Thyroid gland (tissue), 4 donors: ENCODE data around the gene STK32B. TPM values are rescaled to one million over a fixed set of nuclear protein-coding genes. Genes with fewer than 3 reads are reported as not detected.

Experiments used
- DNase-seq, 2 donors: peaks; one replicate each; pipeline ENCODE4 v3.0.0-alpha.2; 2019
- H3K27ac ChIP-seq, 3 donors: fragments of 200-600 bp; sonication (generic); 1 replicate in 2 of 3; 2 replicates in 1 of 3; pipeline ENCODE4 v1.5.1; 2016 to 2019; ENCODE audit warnings: mild to moderate bottlenecking in 1 of 3, moderate library complexity in 1 of 3
- H3K27me3 ChIP-seq: fragments of 200-600 bp; sonication (generic); one replicate; pipeline ENCODE4 v1.5.1; 2019
- H3K36me3 ChIP-seq, 2 donors: fragments of 200-600 bp; sonication (generic); one replicate each; pipeline ENCODE4 v1.5.1; 2016 to 2019
- H3K4me1 ChIP-seq, 2 donors: fragments of 200-600 bp; sonication (generic); one replicate each; pipeline ENCODE4 v1.5.1; 2017 to 2019
- H3K4me3 ChIP-seq, 3 donors: fragments of 200-600 bp; sonication (generic); replicated peaks in 1 of 3; 1 replicate in 2 of 3; 2 replicates in 1 of 3; pipeline ENCODE4 v1.5.1; 2016; ENCODE audit warnings: mild to moderate bottlenecking in 1 of 3
- H3K9me3 ChIP-seq: fragments of 200-600 bp; sonication (generic); one replicate; pipeline ENCODE4 v1.5.1; 2017
- CTCF ChIP-seq, 6 experiments: fragments of 200-600 bp in 3 of 6; fragments of 450-650 bp in 3 of 6; sonication (generic) in 3 of 6; IDR thresholded peaks; one replicate each; pipeline ENCODE4 v1.5.1; 2016 to 2019; ENCODE audit warnings: antibody characterized with exemption in 6 of 6, mild to moderate bottlenecking in 2 of 6, inconsistent platforms in 1 of 6, moderate library complexity in 1 of 6
- POLR2A ChIP-seq, 2 donors: fragments of 450-650 bp; IDR thresholded peaks; one replicate each; pipeline ENCODE4 v1.6.1; 2017; ENCODE audit warnings: antibody characterized with exemption in 2 of 2, mild to moderate bottlenecking in 2 of 2, moderate library complexity in 1 of 2
- whole genome bisulfite sequencing, 2 donors: methylation state at CpG; one replicate each; pipeline ENCODE4 v1.1.5; 2017; 5-methylcytosine and 5-hydroxymethylcytosine counted together
- intact Hi-C: fragments of 100-400 bp; cut with DNase I; formaldehyde crosslinking; loops from one replicate; pipeline ENCODE4 v1.15.1; 2023
- total RNA-seq, 4 donors: library from RNA; depleted of rRNA; stranded (reverse); fragments of >200 nt; gene quantifications; one replicate each; pipeline ENCODE4 v1.2.3, GENCODE V29; 2016

Gene STK32B
- total RNA-seq, 4 donors from 2014 or later = 1.9 to 14.8 (median 4.4) TPM

- H3K27ac ChIP-seq = no peak overlapping the region
- H3K9me3 ChIP-seq = no peaks in the 10 kb centered on the region
- no peak overlapping the region for H3K4me3 ChIP-seq
- H3K27me3 ChIP-seq = no peaks in the 10 kb centered on the region
- intact Hi-C loops = no loop called here
- H3K36me3 ChIP-seq = no peaks in the 10 kb centered on the region
- H3K4me1 ChIP-seq = no peaks in the 10 kb centered on the region
- DNase-seq = no peak
- TF ChIP-seq POLR2A (IDR thresholded peaks at IDR 0.05) (no peak), CTCF (IDR thresholded peaks at IDR 0.05) (no peak)
Observed at GRCh38 chr4:5079581-5079980, 28.3 kb downstream of the STK32B start.

- TF ChIP-seq CTCF (IDR thresholded peaks at IDR 0.05) (no peak), POLR2A (IDR thresholded peaks at IDR 0.05) (no peak)
- H3K4me3 ChIP-seq = no peak overlapping the region
- H3K27ac ChIP-seq = no peak overlapping the region
- intact Hi-C loops = no loop called here
- no peaks in the 10 kb centered on the region for H3K4me1 ChIP-seq
- H3K27me3 ChIP-seq = no peaks in the 10 kb centered on the region
- 77 to 84% methylated on average over 2 of the region's 2 CpGs for WGBS, 2 donors
- H3K9me3 ChIP-seq = no peaks in the 10 kb centered on the region
- no peak for DNase-seq
- no peaks in the 10 kb centered on the region for H3K36me3 ChIP-seq
Observed at GRCh38 chr4:5081441-5081999, 30.2 kb downstream of the STK32B start.

- Histone ChIP-seq H3K27ac (no peak overlapping the region), H3K4me3 (no peak overlapping the region), H3K4me1 (no peaks in the 10 kb centered on the region), H3K27me3 (no peaks in the 10 kb centered on the region), H3K36me3 (no peaks in the 10 kb centered on the region), H3K9me3 (no peaks in the 10 kb centered on the region)
- WGBS, 2 donors = 54 to 68% methylated on average over 2 of the region's 2 CpGs
- intact Hi-C loops = no loop called here
- DNase-seq = no peak
- TF ChIP-seq CTCF (IDR thresholded peaks at IDR 0.05) (no peak), POLR2A (IDR thresholded peaks at IDR 0.05) (no peak)
Observed at GRCh38 chr4:5082376-5082775, 31.1 kb downstream of the STK32B start.

- intact Hi-C loops = no loop called here
Observed at GRCh38 chr4:5084911-5085475, 33.7 kb downstream of the STK32B start.

More at GRCh38 chr4:5084911-5085475, 33.7 kb downstream of the STK32B start:
- Histone ChIP-seq H3K36me3 (no peaks in the 10 kb centered on the region), H3K4me3 (no peak overlapping the region), H3K4me1 (no peaks in the 10 kb centered on the region), H3K27me3 (no peaks in the 10 kb centered on the region), H3K27ac (no peak overlapping the region), H3K9me3 (no peaks in the 10 kb centered on the region)
- DNase-seq = no peak
- TF ChIP-seq CTCF (IDR thresholded peaks at IDR 0.05) (no peak), POLR2A (IDR thresholded peaks at IDR 0.05) (no peak)
- 53 to 66% methylated on average over 3 of the region's 3 CpGs for WGBS, 2 donors
